ENCODE results near the gene CYB561A3. TPM values are rescaled to one million over a fixed set of nuclear protein-coding genes. Genes with fewer than 3 reads are reported as not detected.
A peak's percentile ranks its signal among the peaks of the same experiment; 100 is the strongest.

Gene CYB561A3
- total RNA-seq, 2 experiments from 2014 or later = 43.9 to 51.2 TPM

GRCh38 chr11:61336171-61336935, 25.3 kb downstream of the CYB561A3 start:
- Mint-ChIP-seq H3K9me3 (ENCODE audit: low read depth) (no peaks in the 10 kb centered on the region), H3K4me1 (peaks cover 49% of the 10 kb centered on the region), H3K27me3 (no peaks in the 10 kb centered on the region), H3K27ac (peak overlapping the region; percentile 98), H3K4me3 (no peak overlapping the region), H3K36me3 (peaks cover 9% of the 10 kb centered on the region)
- ATAC-seq (peak; percentile 62), DNase-seq (peak; percentile 89)
- CTCF ChIA-PET = interaction anchor here (0.6 to 9.9 kb wide), 34 partner anchors 9 to 506 kb away, joined by 3 to 261 read pairs (median 5); partner anchors contain the start of genes CYB561A3, TMEM109, TMEM138 and TMEM216

- H3K9me3 Mint-ChIP-seq (ENCODE audit: low read depth) = no peaks in the 10 kb centered on the region
- CTCF ChIA-PET = interaction anchor here (0.7 to 9.9 kb wide), 14 partner anchors 8 to 505 kb away, joined by 3 to 261 read pairs (median 13); partner anchors contain the start of genes CYB561A3, TMEM138 and TMEM216
- H3K27ac Mint-ChIP-seq = peak overlapping the region; percentile 98
Observed at GRCh38 chr11:61335355-61335710, 26.3 kb downstream of the CYB561A3 start.

GRCh38 chr11:61334434-61335354, 27.0 kb downstream of the CYB561A3 start:
- Mint-ChIP-seq H3K27me3 (no peaks in the 10 kb centered on the region), H3K36me3 (peaks cover 19% of the 10 kb centered on the region), H3K9me3 (ENCODE audit: low read depth) (no peaks in the 10 kb centered on the region), H3K4me1 (peaks cover 64% of the 10 kb centered on the region), H3K27ac (peak overlapping the region; percentile 98), H3K4me3 (peak overlapping the region; percentile 86)
- CTCF ChIA-PET = interaction anchor here (1.0 to 9.9 kb wide), 14 partner anchors 11 to 182 kb away, joined by 3 to 261 read pairs (median 10); partner anchors contain the start of genes CPSF7, CYB561A3, SDHAF2 and TMEM138
- no peak for ATAC-seq
- DNase-seq = no peak

More at GRCh38 chr11:61335355-61335710, 26.3 kb downstream of the CYB561A3 start:
- no peak for ATAC-seq
- Mint-ChIP-seq H3K27me3 (no peaks in the 10 kb centered on the region), H3K4me1 (peaks cover 57% of the 10 kb centered on the region), H3K4me3 (no peak overlapping the region), H3K36me3 (peaks cover 13% of the 10 kb centered on the region)
- DNase-seq = no peak

GRCh38 chr11:61333550-61334433, 27.9 kb downstream of the CYB561A3 start:
- no peak for DNase-seq
- no peak for ATAC-seq
- H3K4me3 Mint-ChIP-seq = peak overlapping the region; percentile 86

GRCh38 chr11:61332797-61333549, 28.7 kb downstream of the CYB561A3 start, which contains the start of the genes DDB1 and TKFC:
DDB1 (minus strand) TSS chr11:61333105; CDS start chr11:61332968, 137 bp downstream.
TKFC (plus strand) TSS chr11:61333228; CDS start chr11:61334729, 1,501 bp downstream.
- DNase-seq (peak; percentile 99), ATAC-seq (peak; percentile 95)
- peaks cover 29% of the 10 kb centered on the region for H3K36me3 Mint-ChIP-seq
- H3K27me3 Mint-ChIP-seq = no peaks in the 10 kb centered on the region
- CTCF ChIA-PET = interaction anchor here (1.0 to 9.9 kb wide), 11 partner anchors 9 to 184 kb away, joined by 3 to 261 read pairs (median 6); partner anchors contain the start of genes CPSF7, CYB561A3, SDHAF2 and TMEM138
- no peaks in the 10 kb centered on the region for H3K9me3 Mint-ChIP-seq (ENCODE audit: low read depth)
- H3K27ac Mint-ChIP-seq = peak within 1 kb of the TSS; percentile 98
- peaks cover 76% of the 10 kb centered on the region for H3K4me1 Mint-ChIP-seq
- H3K4me3 Mint-ChIP-seq = peak within 1 kb of the TSS; percentile 86

More at GRCh38 chr11:61333550-61334433, 27.9 kb downstream of the CYB561A3 start:
- Mint-ChIP-seq H3K9me3 (ENCODE audit: low read depth) (no peaks in the 10 kb centered on the region), H3K4me1 (peaks cover 71% of the 10 kb centered on the region), H3K27me3 (no peaks in the 10 kb centered on the region), H3K36me3 (peaks cover 24% of the 10 kb centered on the region), H3K27ac (peak overlapping the region; percentile 98)
- CTCF ChIA-PET = interaction anchor here (1.0 to 9.9 kb wide), 13 partner anchors 8 to 183 kb away, joined by 3 to 261 read pairs (median 4); partner anchors contain the start of genes CPSF7, CYB561A3, SDHAF2 and TMEM138

GRCh38 chr11:61332281-61332796, 29.3 kb downstream of the CYB561A3 start:
- Mint-ChIP-seq H3K4me1 (peaks cover 82% of the 10 kb centered on the region), H3K27me3 (no peaks in the 10 kb centered on the region), H3K4me3 (peak overlapping the region; percentile 86), H3K27ac (peak overlapping the region; percentile 98), H3K9me3 (ENCODE audit: low read depth) (no peaks in the 10 kb centered on the region), H3K36me3 (peaks cover 34% of the 10 kb centered on the region)
- CTCF ChIA-PET = interaction anchor here (0.7 to 1.8 kb wide), 2 partner anchors 53 to 78 kb away, joined by 3 to 14 read pairs; no protein-coding TSS in a partner anchor
- no peak for ATAC-seq
- DNase-seq = peak; percentile 48

GRCh38 chr11:61331651-61332050, 30.0 kb downstream of the CYB561A3 start:
- H3K9me3 Mint-ChIP-seq (ENCODE audit: low read depth) = no peaks in the 10 kb centered on the region
- CTCF ChIA-PET = interaction anchor here (0.6 to 1.8 kb wide), 4 partner anchors 30 to 293 kb away, joined by 3 to 14 read pairs (median 3); partner anchors contain the start of genes CYB561A3 and TMEM138
- ATAC-seq (no peak), DNase-seq (no peak)
- H3K36me3 Mint-ChIP-seq = peaks cover 34% of the 10 kb centered on the region
- no peaks in the 10 kb centered on the region for H3K27me3 Mint-ChIP-seq
- peaks cover 77% of the 10 kb centered on the region for H3K4me1 Mint-ChIP-seq
- peak overlapping the region; percentile 98 for H3K27ac Mint-ChIP-seq
- H3K4me3 Mint-ChIP-seq = peak overlapping the region; percentile 86

GRCh38 chr11:61329871-61330270, 31.8 kb downstream of the CYB561A3 start:
- no peak overlapping the region for H3K27ac Mint-ChIP-seq
- no peaks in the 10 kb centered on the region for H3K9me3 Mint-ChIP-seq (ENCODE audit: low read depth)
- CTCF ChIA-PET = interaction anchor here (1.1 to 1.8 kb wide), 2 partner anchors 56 to 106 kb away, joined by 5 to 7 read pairs; no protein-coding TSS in a partner anchor
- no peak for DNase-seq
- no peak for ATAC-seq
- peaks cover 45% of the 10 kb centered on the region for H3K36me3 Mint-ChIP-seq
- H3K4me1 Mint-ChIP-seq = peaks cover 64% of the 10 kb centered on the region
- no peak overlapping the region for H3K4me3 Mint-ChIP-seq
- H3K27me3 Mint-ChIP-seq = no peaks in the 10 kb centered on the region

DNA sequence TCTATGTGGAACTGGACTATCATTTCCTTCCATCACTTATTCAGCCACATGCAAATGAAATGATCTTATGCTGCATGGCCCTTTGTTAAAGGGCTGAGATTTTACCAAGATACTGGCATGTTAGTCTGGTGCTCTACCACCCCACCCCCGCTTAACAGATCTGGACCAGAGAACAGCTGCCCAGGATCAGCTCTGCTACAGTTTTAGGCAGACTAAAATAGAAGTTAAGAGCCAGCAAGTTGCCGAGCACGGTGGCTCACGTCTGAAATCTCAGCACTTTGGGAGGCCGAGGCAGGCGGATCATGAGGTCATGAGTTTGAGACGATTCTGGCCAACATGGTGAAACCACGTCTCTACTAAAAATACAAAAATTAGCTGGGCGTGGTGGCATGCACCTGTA, 33.3 kb downstream of the CYB561A3 start:
- CTCF ChIA-PET = interaction anchor here (0.8 to 1.7 kb wide), 4 partner anchors 8 to 429 kb away, joined by 3 to 6 read pairs (median 4); partner anchors contain the start of gene VWCE
- Mint-ChIP-seq H3K36me3 (peaks cover 52% of the 10 kb centered on the region), H3K27me3 (no peaks in the 10 kb centered on the region), H3K4me1 (peaks cover 49% of the 10 kb centered on the region), H3K27ac (no peak overlapping the region), H3K9me3 (ENCODE audit: low read depth) (no peaks in the 10 kb centered on the region), H3K4me3 (no peak overlapping the region)
- no peak for DNase-seq
- ATAC-seq = no peak

GRCh38 chr11:61327669-61328071, 34.0 kb downstream of the CYB561A3 start:
- CTCF ChIA-PET = interaction anchor here (0.8 to 1.7 kb wide), 3 partner anchors 8 to 428 kb away, joined by 4 to 6 read pairs (median 5); no protein-coding TSS in a partner anchor
- Mint-ChIP-seq H3K4me3 (no peak overlapping the region), H3K27ac (peak overlapping the region; percentile 41), H3K4me1 (peaks cover 47% of the 10 kb centered on the region), H3K9me3 (ENCODE audit: low read depth) (no peaks in the 10 kb centered on the region), H3K36me3 (peaks cover 58% of the 10 kb centered on the region), H3K27me3 (no peaks in the 10 kb centered on the region)
- no peak for DNase-seq
- ATAC-seq = no peak
